NCI-H146 treated with DMSO at 0.1 percent for 48 hours (cell line): Measurements from ENCODE around the gene PRDM16.

ENCODE experiments used
- DNase-seq: peaks from one replicate; lab custom pipeline; 2025; ENCODE audit not compliant: unreplicated experiment; lab: John Stamatoyannopoulos, UW

Gene PRDM16

GRCh38 chr1:3464649-3465025, 395.6 kb downstream of the PRDM16 start:
- DNase-seq: no peak

- DNase-seq: no peak
These were observed 396.3 kb downstream of the PRDM16 start for GRCh38 chr1:3465091-3465934.

- no peak for DNase-seq
These were observed 396.9 kb downstream of the PRDM16 start for GRCh38 chr1:3465935-3466321.

GRCh38 chr1:3466366-3467075, 397.5 kb downstream of the PRDM16 start:
- DNase-seq: no peak

- no peak for DNase-seq
These were observed 398.4 kb downstream of the PRDM16 start for GRCh38 chr1:3467096-3468036.

GRCh38 chr1:3468236-3469103, 399.5 kb downstream of the PRDM16 start:
- no peak for DNase-seq

GRCh38 chr1:3469104-3469848, 400.3 kb downstream of the PRDM16 start:
- no peak for DNase-seq

- no peak for DNase-seq
These were observed 401.0 kb downstream of the PRDM16 start for GRCh38 chr1:3469849-3470649.

GRCh38 chr1:3470650-3471355, 401.8 kb downstream of the PRDM16 start:
- DNase-seq: no peak

- no peak for DNase-seq
These were observed 402.5 kb downstream of the PRDM16 start for GRCh38 chr1:3471356-3472087.

GRCh38 chr1:3472088-3472850, 403.3 kb downstream of the PRDM16 start:
- no peak for DNase-seq

GRCh38 chr1:3472906-3473305, 403.9 kb downstream of the PRDM16 start:
- no peak for DNase-seq

- no peak for DNase-seq
These were observed 404.4 kb downstream of the PRDM16 start for GRCh38 chr1:3473381-3473844.

- DNase-seq: no peak
These were observed 405.0 kb downstream of the PRDM16 start for GRCh38 chr1:3474016-3474415.

GRCh38 chr1:3474421-3474820, 405.4 kb downstream of the PRDM16 start:
- no peak for DNase-seq

GRCh38 chr1:3475839-3476573, 407.0 kb downstream of the PRDM16 start:
- DNase-seq: no peak
